ENCODE data around the gene SIPA1. TPM values are rescaled to one million over a fixed set of nuclear protein-coding genes. Genes with fewer than 3 reads are reported as not detected.

The SIPA1 gene
- total RNA-seq, 3 donors from 2014 or later, result 80.0 to 101 (median 95.4) TPM

DNA sequence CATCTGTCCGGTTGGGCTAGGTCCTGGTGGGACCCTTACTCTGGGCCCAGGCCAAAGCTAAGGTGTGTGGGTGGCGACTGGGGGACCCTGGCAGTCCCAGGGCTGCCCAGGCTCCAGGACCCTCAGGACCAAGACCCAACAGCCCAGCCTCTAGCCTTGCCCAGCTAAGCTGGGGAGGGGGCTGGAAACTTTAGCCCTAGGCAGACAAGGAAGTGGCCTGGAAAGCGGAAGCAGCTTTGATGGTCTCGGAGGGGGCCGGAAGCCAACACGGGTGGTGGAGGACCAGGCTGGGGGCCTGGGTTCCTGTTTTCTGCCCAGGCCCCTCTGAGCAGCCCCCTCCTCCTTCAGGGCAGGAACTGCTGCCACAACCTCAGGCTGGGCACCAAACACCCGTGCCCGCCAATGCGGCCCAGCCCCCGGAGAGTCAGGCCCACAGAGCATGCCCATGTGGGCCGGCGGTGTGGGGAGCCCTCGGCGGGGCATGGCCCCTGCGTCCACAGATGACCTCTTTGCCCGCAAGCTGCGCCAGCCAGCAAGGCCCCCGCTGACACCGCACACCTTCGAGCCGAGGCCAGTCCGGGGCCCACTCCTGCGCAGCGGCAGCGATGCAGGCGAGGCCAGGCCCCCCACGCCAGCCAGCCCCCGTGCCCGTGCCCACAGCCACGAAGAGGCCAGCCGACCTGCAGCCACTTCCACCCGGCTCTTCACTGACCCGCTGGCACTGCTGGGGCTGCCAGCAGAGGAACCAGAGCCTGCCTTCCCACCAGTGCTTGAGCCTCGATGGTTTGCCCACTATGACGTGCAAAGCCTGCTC is 2.8 kb downstream of the SIPA1 start:
- Mint-ChIP-seq H3K27me3 (ENCODE audit: low read depth) (no peaks in the 10 kb centered on the region), H3K4me3 (peak overlapping the region; percentile 89), H3K9me3 (no peaks in the 10 kb centered on the region), H3K4me1 (ENCODE audit: low read depth) (peaks cover 55% of the 10 kb centered on the region), H3K36me3 (ENCODE audit: insufficient read depth) (peaks cover 11% of the 10 kb centered on the region)
- DNase-seq, result no peak
- ATAC-seq, result no peak

DNA sequence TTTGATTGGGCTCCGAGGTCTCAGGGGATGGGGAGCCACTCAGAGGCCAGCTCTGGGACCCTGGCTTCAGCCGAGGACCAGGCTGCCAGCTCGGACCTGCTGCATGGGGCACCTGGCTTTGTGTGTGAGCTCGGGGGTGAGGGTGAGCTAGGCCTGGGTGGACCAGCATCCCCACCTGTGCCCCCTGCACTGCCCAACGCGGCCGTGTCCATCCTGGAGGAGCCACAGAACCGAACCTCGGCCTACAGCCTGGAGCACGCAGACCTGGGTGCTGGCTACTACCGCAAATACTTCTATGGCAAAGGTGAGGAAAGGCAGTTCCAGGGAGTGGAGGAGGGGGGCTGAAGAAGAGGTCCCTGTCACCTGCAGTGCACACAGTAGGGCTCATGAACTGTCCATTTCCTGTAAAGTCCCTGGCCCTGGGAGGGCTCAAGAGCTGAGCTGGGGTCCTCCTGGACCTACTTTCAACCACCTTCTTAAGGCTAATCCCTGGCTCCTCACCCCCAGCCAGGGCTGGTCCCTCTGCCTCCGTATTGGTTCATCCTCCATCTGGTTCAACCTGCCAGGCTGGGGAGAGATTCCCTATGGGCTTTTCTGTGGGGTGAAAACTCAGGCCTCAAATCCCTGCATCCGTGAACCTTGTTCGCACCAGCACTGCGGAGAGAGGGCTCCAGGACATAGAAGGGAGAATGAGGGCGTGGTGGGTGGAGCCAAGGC is 3.6 kb downstream of the SIPA1 start:
- Mint-ChIP-seq H3K4me1 (ENCODE audit: low read depth) (peaks cover 55% of the 10 kb centered on the region), H3K4me3 (peak overlapping the region; percentile 89), H3K36me3 (ENCODE audit: insufficient read depth) (peaks cover 12% of the 10 kb centered on the region), H3K27me3 (ENCODE audit: low read depth) (no peaks in the 10 kb centered on the region), H3K9me3 (no peaks in the 10 kb centered on the region)
- DNase-seq (no peak), ATAC-seq (no peak)

DNA sequence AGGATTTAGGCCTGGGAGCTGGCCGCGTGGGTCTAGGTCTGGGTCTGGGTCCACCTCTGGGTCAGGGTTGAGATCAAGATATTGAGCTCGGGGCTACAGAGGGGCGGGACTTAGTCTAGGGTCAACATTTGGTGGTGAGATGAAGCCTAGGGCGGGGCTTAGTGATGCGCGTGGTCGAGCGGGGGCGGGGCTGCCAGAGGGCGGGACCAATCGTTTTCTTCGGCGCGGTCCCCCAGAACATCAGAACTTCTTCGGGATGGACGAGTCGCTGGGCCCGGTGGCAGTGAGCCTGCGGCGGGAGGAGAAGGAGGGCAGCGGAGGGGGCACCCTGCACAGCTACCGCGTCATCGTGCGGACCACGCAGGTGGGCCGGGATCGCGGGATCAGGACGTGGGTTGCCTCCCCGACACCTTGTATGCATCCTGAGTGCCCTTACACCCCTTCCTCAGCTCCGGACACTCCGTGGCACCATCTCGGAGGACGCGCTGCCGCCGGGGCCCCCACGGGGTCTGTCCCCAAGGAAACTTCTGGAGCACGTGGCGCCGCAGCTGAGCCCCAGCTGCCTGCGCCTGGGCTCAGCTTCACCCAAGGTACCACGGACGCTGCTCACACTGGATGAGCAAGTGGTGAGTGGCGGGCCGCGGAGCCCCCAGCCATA is 4.2 kb downstream of the SIPA1 start:
- Mint-ChIP-seq H3K4me1 (ENCODE audit: low read depth) (peaks cover 51% of the 10 kb centered on the region), H3K9me3 (no peaks in the 10 kb centered on the region), H3K27me3 (ENCODE audit: low read depth) (no peaks in the 10 kb centered on the region), H3K36me3 (ENCODE audit: insufficient read depth) (peaks cover 10% of the 10 kb centered on the region), H3K4me3 (peak overlapping the region; percentile 89)
- DNase-seq, result no peak
- no peak for ATAC-seq

DNA sequence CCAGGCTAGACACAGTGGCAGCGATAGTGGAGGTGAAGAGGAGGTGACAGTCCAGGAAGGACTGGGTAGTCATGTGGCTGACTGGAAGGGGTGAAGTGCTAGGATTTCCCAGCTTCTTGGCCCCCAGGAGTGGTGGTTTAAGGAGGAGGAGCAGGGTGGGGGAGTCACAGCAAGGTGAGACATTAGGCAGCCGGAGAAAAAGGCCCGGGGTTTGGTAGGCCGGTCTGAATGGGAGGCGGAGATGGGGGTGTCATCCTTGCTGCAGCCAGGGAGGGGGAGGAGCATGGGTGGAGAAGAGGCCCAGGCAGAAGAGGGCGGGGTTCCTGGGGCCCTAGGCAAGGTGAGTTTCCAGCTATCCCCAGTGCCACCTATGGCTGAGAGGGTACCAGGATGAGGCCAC is 6.1 kb downstream of the SIPA1 start:
- Mint-ChIP-seq H3K4me3 (no peak overlapping the region), H3K27me3 (ENCODE audit: low read depth) (no peaks in the 10 kb centered on the region), H3K9me3 (no peaks in the 10 kb centered on the region), H3K36me3 (ENCODE audit: insufficient read depth) (peaks cover 13% of the 10 kb centered on the region), H3K4me1 (ENCODE audit: low read depth) (peaks cover 39% of the 10 kb centered on the region)
- ATAC-seq (peak in 1 of 2 donors; percentile 34), DNase-seq (no peak)

DNA sequence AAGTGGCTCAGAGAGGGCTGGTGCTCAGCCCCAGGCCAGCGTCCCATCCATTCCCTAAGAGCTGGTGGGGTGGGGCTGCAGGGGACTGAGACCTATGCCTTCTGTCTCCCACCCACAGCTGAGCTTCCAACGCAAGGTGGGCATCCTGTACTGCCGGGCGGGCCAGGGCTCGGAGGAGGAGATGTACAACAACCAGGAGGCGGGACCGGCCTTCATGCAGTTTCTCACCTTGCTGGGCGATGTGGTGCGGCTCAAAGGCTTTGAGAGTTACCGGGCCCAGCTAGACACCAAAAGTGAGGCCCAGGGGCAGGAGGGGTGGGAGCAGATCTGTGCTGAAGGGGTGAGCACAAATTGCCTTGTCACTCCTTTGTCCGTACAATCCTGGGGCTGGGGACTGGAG is 6.9 kb downstream of the SIPA1 start:
- Mint-ChIP-seq H3K27me3 (ENCODE audit: low read depth) (no peaks in the 10 kb centered on the region), H3K9me3 (no peaks in the 10 kb centered on the region), H3K4me1 (ENCODE audit: low read depth) (peaks cover 30% of the 10 kb centered on the region), H3K4me3 (no peak overlapping the region), H3K36me3 (ENCODE audit: insufficient read depth) (peaks cover 13% of the 10 kb centered on the region)
- ATAC-seq (no peak), DNase-seq (no peak)

DNA sequence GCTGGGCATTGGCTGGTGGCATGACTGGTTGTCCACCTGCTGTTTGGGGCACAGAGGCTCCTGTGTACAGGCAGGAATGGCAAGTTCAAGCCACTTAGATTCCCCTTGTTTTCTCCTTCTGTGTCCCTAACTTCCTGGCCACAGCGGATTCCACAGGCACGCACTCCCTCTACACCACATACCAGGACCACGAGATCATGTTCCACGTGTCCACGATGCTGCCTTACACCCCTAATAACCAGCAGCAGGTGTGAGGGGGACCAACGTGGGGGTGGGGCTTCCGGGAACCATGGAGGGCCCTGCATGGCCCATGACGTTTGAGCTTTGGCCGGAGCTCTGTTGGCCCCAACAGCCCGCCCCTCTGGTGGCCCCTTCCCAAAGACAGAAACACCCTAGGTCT is 7.8 kb downstream of the SIPA1 start:
- peaks cover 15% of the 10 kb centered on the region for H3K36me3 Mint-ChIP-seq (ENCODE audit: insufficient read depth)
- DNase-seq (no peak), ATAC-seq (no peak)
- no peaks in the 10 kb centered on the region for H3K27me3 Mint-ChIP-seq (ENCODE audit: low read depth)
- no peaks in the 10 kb centered on the region for H3K9me3 Mint-ChIP-seq
- peaks cover 22% of the 10 kb centered on the region for H3K4me1 Mint-ChIP-seq (ENCODE audit: low read depth)
- H3K4me3 Mint-ChIP-seq, result no peak overlapping the region

DNA sequence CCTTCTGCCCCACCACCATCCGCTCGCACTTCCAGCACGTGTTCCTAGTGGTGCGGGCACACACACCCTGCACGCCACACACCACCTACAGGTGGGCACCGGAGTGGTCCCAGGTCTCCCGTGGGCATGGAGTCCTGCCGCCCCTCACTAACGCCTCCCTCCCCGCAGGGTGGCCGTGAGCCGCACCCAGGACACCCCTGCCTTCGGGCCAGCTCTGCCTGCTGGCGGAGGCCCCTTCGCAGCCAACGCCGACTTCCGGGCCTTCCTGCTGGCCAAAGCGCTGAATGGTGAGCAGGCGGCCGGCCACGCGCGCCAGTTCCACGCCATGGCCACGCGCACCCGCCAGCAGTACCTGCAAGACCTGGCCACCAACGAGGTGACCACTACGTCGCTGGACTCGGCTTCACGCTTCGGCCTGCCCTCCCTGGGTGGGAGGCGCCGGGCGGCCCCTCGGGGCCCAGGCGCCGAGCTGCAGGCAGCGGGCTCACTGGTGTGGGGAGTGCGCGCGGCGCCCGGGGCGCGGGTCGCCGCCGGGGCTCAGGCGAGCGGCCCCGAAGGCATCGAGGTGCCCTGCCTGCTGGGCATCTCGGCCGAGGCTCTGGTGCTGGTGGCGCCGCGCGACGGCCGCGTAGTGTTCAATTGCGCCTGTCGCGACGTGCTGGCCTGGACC is 8.5 kb downstream of the SIPA1 start:
- H3K36me3 Mint-ChIP-seq (ENCODE audit: insufficient read depth), result peaks cover 15% of the 10 kb centered on the region
- H3K9me3 Mint-ChIP-seq, result no peaks in the 10 kb centered on the region
- peaks cover 23% of the 10 kb centered on the region for H3K4me1 Mint-ChIP-seq (ENCODE audit: low read depth)
- no peak for DNase-seq
- no peak overlapping the region for H3K4me3 Mint-ChIP-seq
- no peak for ATAC-seq
- no peaks in the 10 kb centered on the region for H3K27me3 Mint-ChIP-seq (ENCODE audit: low read depth)

DNA sequence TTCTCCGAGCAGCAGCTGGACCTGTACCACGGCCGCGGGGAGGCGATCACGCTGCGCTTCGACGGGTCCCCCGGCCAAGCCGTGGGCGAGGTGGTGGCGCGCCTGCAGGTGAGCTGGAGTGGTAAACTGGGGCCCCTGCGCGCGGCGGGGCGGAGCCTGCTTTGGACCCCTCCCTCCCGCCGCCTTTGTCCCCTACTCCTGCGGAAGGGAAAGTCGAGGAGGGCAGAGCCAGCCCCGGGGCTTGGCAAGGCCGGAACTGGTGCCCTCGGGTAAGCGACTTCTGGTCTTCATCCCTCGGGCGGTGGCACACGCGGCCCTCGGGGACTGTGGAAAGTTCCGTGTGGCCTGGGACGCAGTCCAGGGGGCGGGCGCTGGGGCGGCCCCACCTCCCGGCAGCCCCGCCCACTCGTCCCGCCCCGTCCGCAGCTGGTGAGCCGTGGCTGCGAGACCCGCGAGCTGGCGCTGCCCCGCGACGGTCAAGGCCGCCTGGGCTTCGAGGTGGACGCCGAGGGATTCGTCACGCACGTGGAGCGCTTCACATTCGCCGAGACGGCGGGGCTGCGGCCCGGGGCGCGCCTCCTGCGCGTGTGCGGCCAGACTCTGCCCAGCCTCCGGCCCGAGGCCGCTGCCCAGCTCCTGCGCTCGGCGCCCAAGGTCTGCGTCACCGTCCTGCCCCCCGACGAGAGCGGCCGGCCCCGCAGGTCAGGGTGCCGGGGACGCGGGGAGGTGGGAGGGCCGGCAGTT is 9.2 kb downstream of the SIPA1 start:
- peak; percentile 3 for DNase-seq
- Mint-ChIP-seq H3K4me3 (no peak overlapping the region), H3K36me3 (ENCODE audit: insufficient read depth) (peaks cover 15% of the 10 kb centered on the region)

DNA sequence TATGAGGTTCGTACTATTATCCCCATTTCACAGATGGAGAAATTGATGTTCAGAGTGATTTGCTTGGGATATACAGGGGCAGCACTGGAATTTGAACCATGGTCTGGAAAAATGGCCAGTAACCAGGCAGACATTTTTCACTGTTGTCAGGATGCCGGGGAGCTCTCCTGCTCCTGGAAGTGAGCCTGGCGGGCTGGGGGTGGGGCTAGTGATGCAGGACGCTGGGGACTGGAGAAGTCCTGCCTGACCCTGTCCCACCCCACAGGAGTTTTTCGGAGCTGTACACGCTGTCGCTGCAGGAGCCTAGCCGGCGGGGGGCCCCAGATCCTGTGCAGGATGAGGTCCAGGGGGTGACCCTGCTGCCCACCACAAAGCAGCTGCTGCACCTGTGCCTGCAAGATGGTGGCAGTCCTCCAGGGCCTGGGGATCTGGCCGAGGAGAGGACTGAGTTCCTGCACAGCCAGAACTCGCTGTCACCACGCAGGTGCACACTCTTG is 11.1 kb downstream of the SIPA1 start:
- H3K9me3 Mint-ChIP-seq, result no peaks in the 10 kb centered on the region
- H3K4me1 Mint-ChIP-seq (ENCODE audit: low read depth), result peaks cover 28% of the 10 kb centered on the region
- peaks cover 14% of the 10 kb centered on the region for H3K36me3 Mint-ChIP-seq (ENCODE audit: insufficient read depth)
- no peaks in the 10 kb centered on the region for H3K27me3 Mint-ChIP-seq (ENCODE audit: low read depth)
- ATAC-seq (no peak), DNase-seq (no peak)
- H3K4me3 Mint-ChIP-seq, result no peak overlapping the region

More for the DNA sequence above, 9.2 kb downstream of the SIPA1 start:
- no peak for ATAC-seq
- Mint-ChIP-seq H3K27me3 (ENCODE audit: low read depth) (no peaks in the 10 kb centered on the region), H3K4me1 (ENCODE audit: low read depth) (peaks cover 23% of the 10 kb centered on the region), H3K9me3 (no peaks in the 10 kb centered on the region)

DNA sequence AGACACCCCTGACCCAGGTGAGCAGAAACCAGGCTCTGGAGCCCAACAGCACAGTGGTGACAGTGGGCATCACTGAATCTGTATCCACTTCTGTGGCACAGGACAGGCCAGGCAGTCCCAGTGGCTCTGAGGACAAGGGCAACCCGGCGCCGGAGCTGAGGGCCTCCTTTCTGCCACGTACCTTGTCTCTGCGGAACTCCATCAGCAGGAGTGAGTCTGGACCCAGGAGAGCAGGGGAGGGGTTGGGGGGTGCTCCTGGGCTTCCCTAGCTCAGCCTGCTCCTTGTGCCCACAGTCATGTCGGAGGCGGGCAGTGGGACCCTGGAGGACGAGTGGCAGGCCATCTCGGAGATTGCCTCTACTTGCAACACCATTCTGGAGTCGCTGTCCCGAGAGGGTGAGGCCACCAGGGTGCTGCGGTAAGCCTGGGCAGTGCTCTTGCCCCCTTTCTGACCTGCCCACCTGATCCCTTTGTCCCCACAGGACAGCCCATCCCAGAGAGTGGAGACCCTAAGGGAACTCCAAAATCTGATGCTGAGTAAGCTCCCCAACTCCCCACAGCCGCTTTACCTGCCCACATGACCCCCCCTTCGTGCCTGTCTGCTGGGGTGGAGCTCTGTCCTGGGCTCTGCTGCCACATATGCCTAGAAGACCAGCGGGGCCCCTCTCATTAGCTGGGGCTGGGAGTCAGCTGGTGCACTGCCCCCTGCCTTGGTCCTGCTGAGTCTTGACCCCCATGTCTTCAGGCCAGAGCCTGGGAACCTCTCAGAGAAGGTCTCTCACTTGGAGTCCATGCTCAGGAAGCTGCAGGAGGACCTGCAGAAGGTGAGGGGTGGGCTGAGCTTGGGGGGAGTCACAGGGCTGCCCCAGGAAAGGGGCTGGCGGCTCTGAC is 12.0 kb downstream of the SIPA1 start:
- no peak overlapping the region for H3K4me3 Mint-ChIP-seq
- no peak for ATAC-seq

DNA sequence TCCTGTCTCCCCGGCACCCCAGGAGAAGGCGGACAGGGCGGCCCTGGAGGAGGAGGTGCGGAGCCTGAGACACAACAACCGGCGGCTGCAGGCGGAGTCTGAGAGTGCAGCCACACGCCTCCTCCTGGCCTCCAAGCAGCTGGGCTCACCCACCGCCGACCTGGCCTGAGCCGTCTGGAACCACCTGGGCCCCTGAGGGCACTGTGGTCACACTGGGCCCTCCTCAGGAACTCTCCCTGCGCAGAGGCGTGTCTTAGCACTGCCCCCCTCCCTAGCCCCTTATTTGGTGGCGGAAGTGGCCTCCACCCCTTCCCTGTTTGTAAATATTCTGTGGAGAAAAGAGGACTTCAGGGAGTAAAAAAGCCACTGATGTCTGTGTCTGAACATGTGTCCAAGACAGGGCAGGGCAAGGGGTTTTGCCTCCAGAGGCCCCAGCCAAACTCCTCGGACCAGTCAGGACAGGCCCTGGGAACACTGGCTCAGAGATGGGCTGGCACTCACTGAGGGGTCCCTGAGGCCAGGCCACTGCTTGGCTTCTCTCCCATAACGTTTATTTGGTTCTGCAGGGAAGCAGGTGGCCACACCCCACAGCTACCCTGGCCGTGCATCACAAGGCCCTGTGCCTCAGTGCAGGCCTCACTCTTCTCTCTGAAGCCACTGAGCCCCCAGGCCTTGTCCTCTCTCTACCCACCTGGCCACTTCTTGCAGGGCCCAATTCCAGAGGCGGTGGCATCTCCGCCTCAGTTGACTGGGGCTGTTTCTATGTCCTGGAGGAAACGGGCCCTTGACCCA is 12.8 kb downstream of the SIPA1 start:
- Mint-ChIP-seq H3K4me3 (no peak overlapping the region), H3K36me3 (ENCODE audit: insufficient read depth) (peaks cover 16% of the 10 kb centered on the region), H3K27me3 (ENCODE audit: low read depth) (no peaks in the 10 kb centered on the region), H3K4me1 (ENCODE audit: low read depth) (peaks cover 30% of the 10 kb centered on the region), H3K9me3 (no peaks in the 10 kb centered on the region)
- ATAC-seq (no peak), DNase-seq (no peak)

More for the DNA sequence above, 12.0 kb downstream of the SIPA1 start:
- Mint-ChIP-seq H3K4me1 (ENCODE audit: low read depth) (peaks cover 30% of the 10 kb centered on the region), H3K27me3 (ENCODE audit: low read depth) (no peaks in the 10 kb centered on the region), H3K9me3 (no peaks in the 10 kb centered on the region), H3K36me3 (ENCODE audit: insufficient read depth) (peaks cover 15% of the 10 kb centered on the region)
- no peak for DNase-seq

DNA sequence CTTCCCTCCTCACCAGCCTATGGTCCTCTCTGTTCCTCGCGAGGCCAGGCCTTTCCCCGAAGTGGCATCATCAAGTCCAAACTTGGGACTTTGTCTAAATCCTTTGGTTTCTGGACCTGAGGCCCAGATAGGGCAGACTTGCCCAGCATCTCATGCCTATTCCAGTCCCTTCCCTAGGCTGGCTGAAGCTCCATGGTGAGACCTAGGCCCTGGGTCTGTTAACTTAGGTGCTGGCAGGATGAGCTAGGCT is 13.4 kb downstream of the SIPA1 start:
- ATAC-seq, result no peak
- H3K4me3 Mint-ChIP-seq, result peak overlapping the region; percentile 77
- H3K4me1 Mint-ChIP-seq (ENCODE audit: low read depth), result peaks cover 32% of the 10 kb centered on the region
- peaks cover 18% of the 10 kb centered on the region for H3K36me3 Mint-ChIP-seq (ENCODE audit: insufficient read depth)
- H3K27me3 Mint-ChIP-seq (ENCODE audit: low read depth), result no peaks in the 10 kb centered on the region
- H3K9me3 Mint-ChIP-seq, result no peaks in the 10 kb centered on the region
- no peak for DNase-seq
